Stomach smooth muscle (tissue), 2 donors: ENCODE data around the gene IFNL3.
"Not testable (repeated sequence)": the region's sequence is repeated elsewhere in the genome, so short reads cannot be mapped to it uniquely, and the experiment has no call there.

Source experiments
- H3K27ac ChIP-seq: one replicate; pipeline ENCODE4 v1.7.0; 2013; ENCODE audit warnings: mild to moderate bottlenecking, low read length, inconsistent platforms
- H3K27me3 ChIP-seq, 2 donors: one replicate each; pipeline ENCODE4 v1.7.0; 2013; ENCODE audit warnings: low read length in 2 of 2; ENCODE audit not compliant: insufficient read depth in 2 of 2, control insufficient read depth in 1 of 2
- H3K36me3 ChIP-seq, 2 donors: one replicate each; pipeline ENCODE4 v1.7.0; 2013; ENCODE audit warnings: low read length in 2 of 2; ENCODE audit not compliant: control insufficient read depth in 2 of 2, insufficient read depth in 2 of 2
- H3K4me1 ChIP-seq: one replicate; pipeline ENCODE4 v1.7.0; 2013; ENCODE audit warnings: low read length; ENCODE audit not compliant: control insufficient read depth, insufficient read depth
- H3K4me3 ChIP-seq, 2 donors: one replicate each; pipeline ENCODE4 v1.7.0; 2013; ENCODE audit warnings: low read length in 2 of 2
- H3K9ac ChIP-seq, 2 donors: one replicate each; pipeline ENCODE4 v1.7.0; 2013; ENCODE audit warnings: low read length in 2 of 2, mild to moderate bottlenecking in 1 of 2
- H3K9me3 ChIP-seq, 2 donors: one replicate each; pipeline ENCODE4 v1.7.0; 2013; ENCODE audit warnings: low read length in 2 of 2; ENCODE audit not compliant: control insufficient read depth in 2 of 2
- donor health status: healthy.
- donor health status: Pancreatic carcinoma.

IFNL3 gene

DNA sequence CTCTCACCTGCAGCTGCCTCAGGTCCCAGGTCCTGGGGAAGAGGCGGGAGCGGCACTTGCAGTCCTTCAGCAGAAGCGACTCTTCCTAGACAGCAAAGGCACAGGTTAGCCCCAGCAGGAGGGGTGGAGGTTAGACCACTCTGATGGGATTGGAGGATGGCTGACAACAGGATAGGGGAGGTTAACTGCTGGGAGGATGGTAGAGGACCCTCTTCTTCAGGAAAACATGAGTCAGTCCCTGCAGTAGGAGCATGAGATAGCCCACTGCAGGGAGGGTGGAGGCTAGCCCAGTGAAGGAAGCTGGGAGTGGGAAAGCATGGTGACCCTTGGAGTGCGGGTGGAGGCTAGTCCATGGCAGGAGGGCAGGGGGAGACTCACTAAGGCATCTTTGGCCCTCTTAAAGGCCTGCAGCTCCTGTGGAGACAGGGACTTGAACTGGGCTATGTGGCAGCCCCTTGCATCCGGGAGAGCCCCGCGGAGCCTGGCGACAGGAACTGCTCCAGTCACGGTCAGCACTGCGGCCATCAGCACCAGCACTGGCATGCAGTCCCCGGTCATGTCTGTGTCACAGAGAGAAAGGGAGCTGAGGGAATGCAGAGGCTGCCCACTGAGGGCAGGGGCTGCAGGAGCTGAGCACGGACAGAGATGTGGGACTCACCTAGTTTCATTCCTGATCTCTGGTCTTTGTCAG, at the start of gene IFNL3:
IFNL3 (minus strand) TSS at position 597 of the 691 bp plus-strand sequence; CDS start at position 558, 39 bp downstream.
- not testable (repeated sequence) for H3K9ac ChIP-seq, H3K36me3 ChIP-seq, H3K9me3 ChIP-seq, H3K4me3 ChIP-seq, H3K4me1 ChIP-seq, H3K27ac ChIP-seq
- H3K27me3 ChIP-seq, result peaks cover 25% of the 10 kb centered on the region in 2 donors

DNA sequence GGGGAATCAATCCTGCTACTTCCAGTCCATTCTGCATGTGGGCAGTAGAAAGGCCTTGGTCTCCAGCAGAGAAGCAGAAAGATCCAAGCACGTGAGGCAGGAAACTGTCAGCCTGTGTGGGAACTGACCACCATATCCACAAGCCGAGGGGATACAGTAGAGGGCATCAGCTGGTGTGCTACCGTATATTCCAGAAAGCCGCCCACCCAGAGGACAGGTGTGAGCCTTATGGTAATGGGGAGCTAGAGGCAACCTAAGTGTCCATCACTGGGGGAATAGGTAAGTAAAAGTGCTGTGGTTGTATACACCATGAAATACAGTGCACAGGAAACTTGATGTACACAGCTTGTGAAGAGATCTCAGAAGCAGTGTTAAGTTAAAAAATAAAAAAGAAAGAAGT, 48.6 kb upstream of the IFNL3 start:
- Histone ChIP-seq H3K4me3 (no peak overlapping the region), H3K36me3 (no peaks in the 10 kb centered on the region), H3K27me3 (peaks cover 0 to 10% of the 10 kb centered on the region in 2 donors), H3K9ac (no peak overlapping the region), H3K9me3 (no peaks in the 10 kb centered on the region), H3K27ac (no peak overlapping the region), H3K4me1 (no peaks in the 10 kb centered on the region)

DNA sequence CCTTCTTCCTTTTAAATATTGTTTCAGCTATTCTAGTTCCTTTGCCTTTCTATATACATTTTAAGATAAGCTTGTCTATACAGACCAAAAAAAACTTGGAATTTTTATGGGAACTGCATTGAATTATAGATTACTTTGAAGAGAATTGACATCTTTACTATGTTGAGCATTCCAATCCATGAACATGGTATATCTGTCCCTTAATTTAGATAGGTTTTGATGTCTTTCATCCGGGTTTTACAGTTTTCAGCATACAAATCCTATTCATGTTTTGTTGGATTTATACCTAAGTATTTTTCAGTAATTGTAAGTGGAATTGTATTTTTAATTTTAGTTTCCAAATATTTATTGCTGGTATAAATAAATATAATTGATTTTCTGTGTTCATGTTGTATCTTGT, 39.2 kb upstream of the IFNL3 start:
- H3K4me1 ChIP-seq, result no peaks in the 10 kb centered on the region
- no peaks in the 10 kb centered on the region for H3K27me3 ChIP-seq
- no peak overlapping the region for H3K4me3 ChIP-seq
- H3K36me3 ChIP-seq, result no peaks in the 10 kb centered on the region
- H3K9ac ChIP-seq, result no peak overlapping the region
- H3K27ac ChIP-seq, result no peak overlapping the region
- peaks cover 0 to 4% of the 10 kb centered on the region in 2 donors for H3K9me3 ChIP-seq

DNA sequence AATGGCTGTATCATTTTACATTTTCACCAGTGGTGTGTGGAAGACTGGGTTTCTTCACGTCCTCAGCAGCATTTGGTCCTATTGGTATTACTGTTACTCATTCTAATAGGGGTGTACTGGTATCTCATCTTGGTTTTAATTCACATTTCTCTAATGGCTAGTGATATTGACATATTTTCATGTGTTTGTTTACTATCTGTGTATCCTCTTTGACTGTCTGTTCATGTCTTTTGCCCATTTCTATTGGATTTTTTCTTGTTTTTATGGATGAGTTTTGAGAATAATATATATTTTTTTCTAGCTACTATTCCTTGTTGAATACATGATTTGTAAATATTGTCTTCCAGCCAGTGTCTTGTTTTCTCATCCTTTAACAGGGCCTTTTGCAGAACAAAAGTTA, 37.2 kb upstream of the IFNL3 start:
- peaks cover 0 to 4% of the 10 kb centered on the region in 2 donors for H3K9me3 ChIP-seq
- H3K4me1 ChIP-seq, result no peaks in the 10 kb centered on the region
- H3K27ac ChIP-seq, result no peak overlapping the region
- peaks cover 0 to 4% of the 10 kb centered on the region in 2 donors for H3K27me3 ChIP-seq
- no peaks in the 10 kb centered on the region for H3K36me3 ChIP-seq
- no peak overlapping the region for H3K4me3 ChIP-seq
- H3K9ac ChIP-seq, result no peak overlapping the region

GRCh38 chr19:39277598-39277997, 32.8 kb upstream of the IFNL3 start:
- Histone ChIP-seq H3K27me3 (peaks cover 0 to 4% of the 10 kb centered on the region in 2 donors), H3K4me1 (no peaks in the 10 kb centered on the region), H3K9ac (no peak overlapping the region), H3K9me3 (peaks cover 0 to 4% of the 10 kb centered on the region in 2 donors), H3K36me3 (no peaks in the 10 kb centered on the region), H3K27ac (no peak overlapping the region), H3K4me3 (no peak overlapping the region)

GRCh38 chr19:39276740-39277139, 31.9 kb upstream of the IFNL3 start:
- Histone ChIP-seq H3K4me3 (no peak overlapping the region), H3K36me3 (no peaks in the 10 kb centered on the region), H3K9ac (no peak overlapping the region), H3K9me3 (peaks cover 0 to 1% of the 10 kb centered on the region in 2 donors), H3K27me3 (peaks cover 0 to 4% of the 10 kb centered on the region in 2 donors), H3K4me1 (no peaks in the 10 kb centered on the region), H3K27ac (no peak overlapping the region)

- Histone ChIP-seq H3K27me3 (peaks cover 0 to 9% of the 10 kb centered on the region in 2 donors), H3K4me1 (no peaks in the 10 kb centered on the region), H3K4me3 (no peak overlapping the region), H3K27ac (no peak overlapping the region), H3K36me3 (no peaks in the 10 kb centered on the region), H3K9me3 (no peaks in the 10 kb centered on the region), H3K9ac (no peak overlapping the region)
Measured at GRCh38 chr19:39275578-39275977, 30.8 kb upstream of the IFNL3 start.

- not testable (repeated sequence) for H3K9me3 ChIP-seq, H3K27ac ChIP-seq, H3K9ac ChIP-seq, H3K36me3 ChIP-seq, H3K4me1 ChIP-seq, H3K4me3 ChIP-seq
- peaks cover 0 to 14% of the 10 kb centered on the region in 2 donors for H3K27me3 ChIP-seq
Measured at GRCh38 chr19:39273859-39274258, 29.1 kb upstream of the IFNL3 start.

GRCh38 chr19:39270036-39270871, 25.4 kb upstream of the IFNL3 start:
- Histone ChIP-seq H3K27ac (no peak overlapping the region), H3K9me3 (no peaks in the 10 kb centered on the region), H3K36me3 (no peaks in the 10 kb centered on the region), H3K27me3 (peaks cover 6 to 14% of the 10 kb centered on the region in 2 donors), H3K4me3 (no peak overlapping the region), H3K9ac (no peak overlapping the region), H3K4me1 (no peaks in the 10 kb centered on the region)

DNA sequence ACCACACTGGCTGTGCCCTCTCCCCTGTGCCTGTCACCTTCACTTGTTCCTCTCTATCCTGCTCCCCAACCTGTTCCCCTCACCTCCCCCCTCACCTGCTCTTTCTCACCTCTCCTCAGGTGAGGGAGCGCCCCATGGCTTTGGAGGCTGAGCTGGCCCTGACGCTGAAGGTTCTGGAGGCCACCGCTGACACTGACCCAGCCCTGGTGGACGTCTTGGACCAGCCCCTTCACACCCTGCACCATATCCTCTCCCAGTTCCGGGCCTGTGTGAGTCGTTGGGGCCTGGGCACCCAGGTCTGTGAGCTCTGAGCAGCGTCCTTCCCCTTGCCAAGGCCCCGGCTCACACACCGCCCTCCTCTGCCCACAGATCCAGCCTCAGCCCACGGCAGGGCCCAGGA, 24.6 kb upstream of the IFNL3 start:
- not testable (repeated sequence) for H3K4me3 ChIP-seq, H3K36me3 ChIP-seq, H3K9me3 ChIP-seq, H3K9ac ChIP-seq, H3K4me1 ChIP-seq, H3K27ac ChIP-seq
- peaks cover 15 to 21% of the 10 kb centered on the region in 2 donors for H3K27me3 ChIP-seq
